Brain microvascular endothelial cell (primary cell): ENCODE data around the gene HCFC1R1.

Source experiments
- DNase-seq: peaks from one replicate; pipeline ENCODE4 v3.0.0-alpha.2; 2020
- H3K27ac ChIP-seq: fragments of 250-450 bp; sonication (Bioruptor Pico); 2 replicates; pipeline ENCODE4 v1.5.1; 2020; ENCODE audit warnings: mild to moderate bottlenecking, moderate library complexity
- H3K27me3 ChIP-seq: fragments of 250-450 bp; sonication (Bioruptor Pico); replicated peaks from 2 replicates; pipeline ENCODE4 v1.5.1; 2020; ENCODE audit warnings: mild to moderate bottlenecking
- H3K36me3 ChIP-seq: fragments of 250-450 bp; sonication (Bioruptor Pico); replicated peaks from 2 replicates; pipeline ENCODE4 v1.5.1; 2020; ENCODE audit warnings: mild to moderate bottlenecking
- H3K4me3 ChIP-seq: 2 replicates; pipeline ENCODE4 v1.5.1; 2011; ENCODE audit warnings: low read depth, mild to moderate bottlenecking, control low read depth, low read length, moderate library complexity
- CTCF ChIP-seq: IDR thresholded peaks from 2 replicates; pipeline ENCODE4 v1.5.1; 2011; ENCODE audit warnings: low read depth, mild to moderate bottlenecking, moderate library complexity, low read length, control low read depth, inconsistent platforms; ENCODE audit errors: missing control alignments
- in situ Hi-C: cut with HindIII; loops from 2 replicates; pipeline ENCODE4 v1.10.0; 2017; ENCODE audit warnings: low sequenced_read_pairs, low pct_ligation_motif_present

Gene HCFC1R1

GRCh38 chr16:3008690-3009037 lies 15.1 kb downstream of the HCFC1R1 start:
- H3K27ac ChIP-seq: no peak overlapping the region
- DNase-seq: no peak
- no peak overlapping the region for H3K4me3 ChIP-seq
- TF ChIP-seq CTCF: no peak
- H3K36me3 ChIP-seq: no peaks in the 10 kb centered on the region
- peaks cover 55% of the 10 kb centered on the region for H3K27me3 ChIP-seq
- in situ Hi-C loops: no loop called here

GRCh38 chr16:3007957-3008689 lies 15.6 kb downstream of the HCFC1R1 start:
- Histone ChIP-seq H3K4me3 (no peak overlapping the region), H3K27ac (no peak overlapping the region), H3K36me3 (no peaks in the 10 kb centered on the region), H3K27me3 (peaks cover 50% of the 10 kb centered on the region)
- no peak for DNase-seq
- in situ Hi-C loops: no loop called here
- TF ChIP-seq CTCF: no peak

- Histone ChIP-seq H3K4me3 (no peak overlapping the region), H3K36me3 (no peaks in the 10 kb centered on the region), H3K27ac (no peak overlapping the region), H3K27me3 (peaks cover 42% of the 10 kb centered on the region)
- in situ Hi-C loops: no loop called here
- no peak for TF ChIP-seq CTCF
- no peak for DNase-seq
Observed at GRCh38 chr16:3007059-3007956, 16.4 kb downstream of the HCFC1R1 start.

GRCh38 chr16:3004781-3005284 lies 18.9 kb downstream of the HCFC1R1 start:
- no peak for TF ChIP-seq CTCF
- H3K27me3 ChIP-seq: peaks cover 27% of the 10 kb centered on the region
- no peaks in the 10 kb centered on the region for H3K36me3 ChIP-seq
- in situ Hi-C loops: no loop called here
- no peak for DNase-seq
- no peak overlapping the region for H3K27ac ChIP-seq
- H3K4me3 ChIP-seq: no peak overlapping the region

GRCh38 chr16:3004319-3004718 lies 19.4 kb downstream of the HCFC1R1 start:
- Histone ChIP-seq H3K36me3 (no peaks in the 10 kb centered on the region), H3K4me3 (no peak overlapping the region), H3K27ac (no peak overlapping the region), H3K27me3 (peaks cover 26% of the 10 kb centered on the region)
- in situ Hi-C loops: no loop called here
- DNase-seq: no peak
- TF ChIP-seq CTCF: no peak
